Measurements from ENCODE around the gene CD81. TPM values are rescaled to one million over a fixed set of nuclear protein-coding genes. Genes with fewer than 3 reads are reported as not detected.

Gene CD81
- total RNA-seq, 4 donors from 2014 or later, result 327 to 576 (median 541) TPM

- Histone ChIP-seq H3K27ac (no peak within 1 kb of the TSS), H3K4me1 (peaks cover 0 to 34% (median 0%) of the 10 kb centered on the region in 3 donors), H3K4me3 (peak within 1 kb of the TSS in 1 of 2 donors; percentile 42), H3K9me3 (peaks cover 0 to 10% (median 0%) of the 10 kb centered on the region in 3 donors), H3K27me3 (peaks cover 94% of the 10 kb centered on the region), H3K36me3 (no peaks in the 10 kb centered on the region)
- WGBS, 2 donors (ENCODE audit: low coverage in 1 of 2), result 0 to 20% methylated on average over 1 to 3 of the region's 64 CpGs
- TF ChIP-seq CTCF (IDR thresholded peaks at IDR 0.05), result no peak
- no peak for TF ChIP-seq EP300 (IDR thresholded peaks at IDR 0.05)
- TF ChIP-seq POLR2A (IDR thresholded peaks at IDR 0.05), result no peak
- no peak for TF ChIP-seq POLR2AphosphoS5 (IDR thresholded peaks at IDR 0.05)
- no peak for ATAC-seq
These were observed 67.0 kb downstream of the CD81 start, which contains the start of gene TRPM5 for GRCh38 chr11:2443881-2444820. Gene TRPM5, minus strand, starts transcription at chr11:2444514. Its CDS starts 21,478 bp downstream, at chr11:2423036.

- H3K27ac ChIP-seq, result no peak within 1 kb of the TSS
- peaks cover 0 to 34% (median 0%) of the 10 kb centered on the region in 3 donors for H3K4me1 ChIP-seq
- peaks cover 96% of the 10 kb centered on the region for H3K27me3 ChIP-seq
- peak within 1 kb of the TSS in 1 of 2 donors; percentile 42 for H3K4me3 ChIP-seq
- 27% methylated on average over 7 of the region's 116 CpGs; no CpG with 5 or more reads in 1 of the 2 donors for WGBS, 2 donors (ENCODE audit: low coverage in 1 of 2)
- peaks cover 0 to 10% (median 0%) of the 10 kb centered on the region in 3 donors for H3K9me3 ChIP-seq
- H3K36me3 ChIP-seq, result no peaks in the 10 kb centered on the region
- TF ChIP-seq EP300 (IDR thresholded peaks at IDR 0.05) (no peak), POLR2AphosphoS5 (IDR thresholded peaks at IDR 0.05) (no peak), CTCF (IDR thresholded peaks at IDR 0.05) (no peak), POLR2A (IDR thresholded peaks at IDR 0.05) (peak; percentile 20)
- ATAC-seq, result peak; percentile 50
These were observed 68.0 kb downstream of the CD81 start, which contains the start of gene KCNQ1 for GRCh38 chr11:2444821-2445745. Gene KCNQ1, plus strand, starts transcription at chr11:2445008. Its CDS starts 91 bp downstream, at chr11:2445099.

DNA sequence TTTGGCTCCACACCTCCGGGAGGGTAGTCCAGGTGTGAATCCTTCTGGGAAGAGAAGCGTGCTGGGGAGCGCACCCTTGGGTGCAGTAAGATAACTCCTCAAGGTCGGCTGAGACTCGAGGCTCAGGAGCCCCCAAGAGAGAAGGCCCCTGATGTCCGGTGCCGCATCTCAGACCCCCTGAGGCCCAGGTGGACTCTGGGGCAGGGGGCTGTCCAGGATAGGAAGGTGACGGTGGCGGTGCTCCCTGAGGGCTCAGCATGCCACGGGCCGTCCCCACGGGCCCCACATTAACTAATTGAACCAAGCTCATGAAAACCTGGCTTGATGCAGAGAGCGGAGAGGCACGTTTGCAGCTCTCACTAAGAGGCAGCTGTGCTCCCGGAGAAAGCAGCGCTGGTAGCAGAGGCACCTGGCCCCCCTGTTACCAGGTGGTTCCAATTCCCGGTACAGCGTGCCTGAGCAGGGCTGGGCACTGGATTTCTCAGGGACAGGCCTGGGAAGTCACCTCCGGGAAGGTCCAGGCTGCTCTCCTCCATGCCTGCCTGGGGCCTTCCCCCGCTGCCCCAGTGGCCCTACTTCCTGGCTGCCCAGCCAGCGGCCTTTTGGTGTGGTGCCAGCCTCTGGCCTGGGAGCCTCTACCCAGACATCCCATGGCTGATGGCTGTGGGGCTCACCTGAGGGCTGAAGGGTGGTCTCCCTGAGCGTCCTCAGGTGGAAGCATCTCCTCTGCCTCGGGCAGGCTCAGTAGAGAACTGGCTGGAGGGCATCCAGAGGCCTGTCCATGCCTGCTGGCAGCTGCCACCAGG is 68.8 kb downstream of the CD81 start:
- TF ChIP-seq POLR2A (IDR thresholded peaks at IDR 0.05), result no peak
- TF ChIP-seq POLR2AphosphoS5 (IDR thresholded peaks at IDR 0.05), result no peak
- TF ChIP-seq EP300 (IDR thresholded peaks at IDR 0.05), result no peak
- TF ChIP-seq CTCF (IDR thresholded peaks at IDR 0.05), result no peak
- Histone ChIP-seq H3K27ac (no peak overlapping the region), H3K27me3 (peaks cover 96% of the 10 kb centered on the region), H3K36me3 (no peaks in the 10 kb centered on the region), H3K4me1 (peaks cover 0 to 34% (median 0%) of the 10 kb centered on the region in 3 donors), H3K9me3 (peaks cover 0 to 10% (median 0%) of the 10 kb centered on the region in 3 donors), H3K4me3 (peak overlapping the region in 1 of 2 donors; percentile 42)
- no peak for ATAC-seq
- 40% methylated on average over 2 of the region's 23 CpGs; no CpG with 5 or more reads in 1 of the 2 donors for WGBS, 2 donors (ENCODE audit: low coverage in 1 of 2)

- no peaks in the 10 kb centered on the region for H3K36me3 ChIP-seq
- H3K4me1 ChIP-seq, result peaks cover 0 to 34% (median 0%) of the 10 kb centered on the region in 3 donors
- peaks cover 0 to 10% (median 0%) of the 10 kb centered on the region in 3 donors for H3K9me3 ChIP-seq
- TF ChIP-seq EP300 (IDR thresholded peaks at IDR 0.05) (no peak), CTCF (IDR thresholded peaks at IDR 0.05) (no peak), POLR2AphosphoS5 (IDR thresholded peaks at IDR 0.05) (no peak), POLR2A (IDR thresholded peaks at IDR 0.05) (no peak)
- no peak overlapping the region for H3K27ac ChIP-seq
- WGBS, 2 donors (ENCODE audit: low coverage in 1 of 2), result 53 to 86% methylated on average over 4 to 9 of the region's 15 CpGs
- H3K4me3 ChIP-seq, result no peak overlapping the region
- H3K27me3 ChIP-seq, result peaks cover 95% of the 10 kb centered on the region
- no peak for ATAC-seq
These were observed 69.6 kb downstream of the CD81 start for GRCh38 chr11:2446590-2447252.

All from gastroesophageal sphincter (tissue), 4 donors.